Mesenchymal stem cell (in vitro differentiated cells and primary cell): ENCODE data around the gene DUS4L. TPM values are rescaled to one million over a fixed set of nuclear protein-coding genes. Genes with fewer than 3 reads are reported as not detected.

ENCODE experiments used
- DNase-seq: peaks from one replicate; pipeline ENCODE4 v3.0.0-alpha.2; 2013
- H2AFZ ChIP-seq: one replicate; pipeline ENCODE4 v1.6.1; 2013; ENCODE audit warnings: low read depth, mild to moderate bottlenecking, control low read depth, inconsistent platforms, low read length, moderate library complexity
- H2AK5ac ChIP-seq: 2 replicates; pipeline ENCODE4 v1.6.1; 2013; ENCODE audit warnings: low read length, moderate library complexity, mild to moderate bottlenecking, inconsistent platforms; ENCODE audit not compliant: severe bottlenecking
- H2BK120ac ChIP-seq: one replicate; pipeline ENCODE4 v1.6.1; 2013; ENCODE audit warnings: low read depth, mild to moderate bottlenecking, inconsistent platforms, low read length, moderate library complexity
- H2BK12ac ChIP-seq, 2 experiments: one replicate each; pipeline ENCODE4 v1.6.1; 2013; ENCODE audit warnings: inconsistent platforms in 2 of 2, low read length in 2 of 2, mild to moderate bottlenecking in 2 of 2, moderate library complexity in 2 of 2, control low read depth in 1 of 2
- H2BK15ac ChIP-seq: one replicate; pipeline ENCODE4 v1.6.1; 2013; ENCODE audit warnings: mild to moderate bottlenecking, low read depth, inconsistent platforms; ENCODE audit not compliant: poor library complexity, severe bottlenecking
- H2BK5ac ChIP-seq: 2 replicates; pipeline ENCODE4 v1.6.1; 2013; ENCODE audit warnings: low read depth, mild to moderate bottlenecking, low read length, control low read depth, inconsistent platforms; ENCODE audit not compliant: poor library complexity, severe bottlenecking
- H3K14ac ChIP-seq, 2 experiments: one replicate each; pipeline ENCODE4 v1.6.1; 2013; ENCODE audit warnings: inconsistent platforms in 2 of 2, low read length in 2 of 2, control low read depth in 1 of 2, mild to moderate bottlenecking in 1 of 2, moderate library complexity in 1 of 2
- H3K18ac ChIP-seq, 2 experiments: one replicate each; pipeline ENCODE4 v1.6.1; 2013; ENCODE audit warnings: inconsistent platforms in 2 of 2, low read length in 2 of 2, control low read depth in 1 of 2, low read depth in 1 of 2, mild to moderate bottlenecking in 1 of 2
- H3K23ac ChIP-seq, 2 experiments: one replicate each; pipeline ENCODE4 v1.6.1; 2013; ENCODE audit warnings: inconsistent platforms in 2 of 2, low read length in 2 of 2, mild to moderate bottlenecking in 2 of 2, moderate library complexity in 2 of 2, control low read depth in 1 of 2
- H3K27ac ChIP-seq: 2 replicates; pipeline ENCODE4 v1.5.1; 2013; ENCODE audit warnings: mild to moderate bottlenecking, moderate library complexity, low read length, control low read depth, inconsistent platforms; ENCODE audit not compliant: poor library complexity, severe bottlenecking
- H3K27me3 ChIP-seq, 2 experiments: 2 replicates each; pipeline versions ENCODE4 v1.6.1 to v1.7.0; 2013; ENCODE audit warnings: low read length in 2 of 2, mild to moderate bottlenecking in 2 of 2, moderate library complexity in 2 of 2, control low read depth in 1 of 2, inconsistent platforms in 1 of 2; ENCODE audit not compliant: control insufficient read depth in 1 of 2, insufficient read depth in 1 of 2
- H3K36me3 ChIP-seq, 2 experiments: 2 replicates each; pipeline versions ENCODE4 v1.6.1 to v1.7.0; 2013; ENCODE audit warnings: low read length in 2 of 2, control low read depth in 1 of 2, inconsistent platforms in 1 of 2, low read depth in 1 of 2, mild to moderate bottlenecking in 1 of 2; ENCODE audit not compliant: insufficient read depth in 2 of 2, control insufficient read depth in 1 of 2
- H3K4ac ChIP-seq, 2 experiments: one replicate each; pipeline ENCODE4 v1.6.1; 2013; ENCODE audit warnings: inconsistent platforms in 2 of 2, low read length in 2 of 2, mild to moderate bottlenecking in 2 of 2, moderate library complexity in 2 of 2, control low read depth in 1 of 2, low read depth in 1 of 2
- H3K4me1 ChIP-seq: 2 replicates; pipeline ENCODE4 v1.6.1; 2013; ENCODE audit warnings: low read depth, low read length, control low read depth; ENCODE audit not compliant: control insufficient read depth, insufficient read depth
- H3K4me2 ChIP-seq: 2 replicates; pipeline ENCODE4 v1.6.1; 2013; ENCODE audit warnings: low read length, mild to moderate bottlenecking, inconsistent platforms; ENCODE audit not compliant: poor library complexity, severe bottlenecking
- H3K4me3 ChIP-seq, 2 experiments: 2 replicates each; pipeline versions ENCODE4 v1.5.1 to v1.7.0; 2013; ENCODE audit warnings: low read length in 2 of 2, mild to moderate bottlenecking in 2 of 2, control low read depth in 1 of 2, low read depth in 1 of 2; ENCODE audit not compliant: insufficient read depth in 1 of 2
- H3K79me1 ChIP-seq: replicated peaks from 2 replicates; pipeline ENCODE4 v1.6.1; 2013; ENCODE audit warnings: mild to moderate bottlenecking, control low read depth, low read length, inconsistent platforms; ENCODE audit not compliant: poor library complexity, severe bottlenecking
- H3K9ac ChIP-seq: 2 replicates; pipeline ENCODE4 v1.7.0; 2013; ENCODE audit warnings: mild to moderate bottlenecking, low read length, moderate library complexity
- H3K9me3 ChIP-seq: 2 replicates; pipeline ENCODE4 v1.7.0; 2013; ENCODE audit warnings: mild to moderate bottlenecking, low read length; ENCODE audit not compliant: control insufficient read depth
- H4K8ac ChIP-seq: one replicate; pipeline ENCODE4 v1.6.1; 2013; ENCODE audit warnings: inconsistent platforms, mild to moderate bottlenecking, low read length, moderate library complexity
- H4K91ac ChIP-seq: one replicate; pipeline ENCODE4 v1.6.1; 2013; ENCODE audit warnings: mild to moderate bottlenecking, low read length, inconsistent platforms
- WGBS: methylation state at CpG from one replicate; pipeline ENCODE4 v1.1.7; 2013; ENCODE audit warnings: mixed read lengths; 5-methylcytosine and 5-hydroxymethylcytosine counted together
- small RNA-seq: library from polyadenylated mRNA; stranded (forward); fragments of <200 nt; extraction: miRNeasy Mini kit (QIAGEN cat#:217004); gene quantifications from one replicate; pipeline ENCODE3, GENCODE V24; 2013; ENCODE audit warnings: low read depth

The DUS4L gene

DNA sequence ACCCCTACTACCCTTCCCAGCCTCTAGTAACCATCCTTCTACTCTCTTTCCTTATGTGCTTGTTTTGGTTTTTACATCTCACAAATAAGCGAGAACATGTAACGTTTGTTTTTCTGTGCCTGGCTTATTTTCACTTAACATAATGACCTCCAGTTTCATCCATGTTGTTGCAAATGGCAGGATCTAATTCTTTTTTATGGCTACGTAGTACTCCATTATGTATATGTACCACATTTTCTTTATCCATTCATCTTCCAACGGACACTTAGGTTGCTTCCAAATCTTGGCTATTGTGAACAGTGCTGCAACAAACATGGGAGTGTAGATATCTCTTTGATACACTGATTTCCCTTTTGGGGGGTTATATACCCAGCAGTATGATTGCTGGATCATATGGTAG lies 63.2 kb downstream of the DUS4L start:
- no peak overlapping the region for H4K91ac ChIP-seq
- H3K4me2 ChIP-seq: no peak overlapping the region
- DNase-seq: no peak
- no peak overlapping the region for H3K14ac ChIP-seq
- H2BK120ac ChIP-seq: no peak overlapping the region
- no peak overlapping the region for H3K4ac ChIP-seq
- no peak overlapping the region for H2BK15ac ChIP-seq
- no peak overlapping the region for H3K9ac ChIP-seq
- no peak overlapping the region for H4K8ac ChIP-seq
- H3K23ac ChIP-seq: no peak overlapping the region
- H2BK12ac ChIP-seq: no peak overlapping the region
- H2AK5ac ChIP-seq: no peak overlapping the region
- no peak overlapping the region for H2BK5ac ChIP-seq
- no peaks in the 10 kb centered on the region for H3K79me1 ChIP-seq
- no peak overlapping the region for H2AFZ ChIP-seq
- 93% methylated on average over 4 of the region's 4 CpGs for WGBS
- H3K36me3 ChIP-seq: peaks cover 9 to 13% of the 10 kb centered on the region in 2 experiments
- peaks cover 2% of the 10 kb centered on the region for H3K4me1 ChIP-seq
- H3K4me3 ChIP-seq: no peak overlapping the region
- H3K27me3 ChIP-seq: no peaks in the 10 kb centered on the region
- H3K27ac ChIP-seq: no peak overlapping the region
- H3K18ac ChIP-seq: no peak overlapping the region
- H3K9me3 ChIP-seq: no peaks in the 10 kb centered on the region

Small RNA genes lying within 50 kb of the gene (small RNA-seq; reads per million reads assigned to genes)
- gene RF01233: not detected
